ENCODE measurements around the gene KCNJ10. TPM values are rescaled to one million over a fixed set of nuclear protein-coding genes. Genes with fewer than 3 reads are reported as not detected.

The KCNJ10 gene
- total and polyA plus RNA-seq, 7 experiments from 2014 or later, result 0.29 to 0.32 TPM; not detected in 5

DNA sequence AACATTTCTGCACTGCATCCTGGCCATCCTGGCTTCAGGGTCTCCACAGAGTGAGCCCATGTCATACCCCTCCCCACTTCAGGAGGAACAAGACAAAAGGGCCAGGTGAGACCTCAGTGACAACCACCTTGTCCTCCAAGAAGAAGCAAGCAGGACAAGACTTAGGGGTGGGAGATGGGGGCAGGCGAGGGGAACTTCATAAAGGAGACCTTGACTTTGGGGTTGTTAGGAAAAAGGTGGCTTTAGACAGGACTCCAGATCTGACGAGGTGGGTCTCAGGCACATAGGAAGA is 91.9 kb downstream of the KCNJ10 start:
- Histone ChIP-seq H3K27ac (ENCODE audit: low read depth, low read length) (no peak overlapping the region), H3K4me3 (ENCODE audit: low read length) (no peak overlapping the region), H3K4me1 (ENCODE audit: control insufficient read depth in 2 of 2, insufficient read depth in 2 of 2, low read length in 2 of 2) (no peaks in the 10 kb centered on the region), H3K27me3 (ENCODE audit: control insufficient read depth in 2 of 2, insufficient read depth in 2 of 2, low read length in 2 of 2) (peaks cover 0 to 3% of the 10 kb centered on the region in 2 donors), H3K36me3 (ENCODE audit: control insufficient read depth in 2 of 3, insufficient read depth in 3 of 3, low read length in 3 of 3) (no peaks in the 10 kb centered on the region), H3K9me3 (ENCODE audit: control insufficient read depth in 2 of 3, low read length in 3 of 3) (no peaks in the 10 kb centered on the region)
- DNase-seq, result no peak
- Mint-ChIP-seq H3K4me3 (no peak overlapping the region), H3K27ac (no peak overlapping the region), H3K36me3 (peaks cover 0 to 3% (median 0%) of the 10 kb centered on the region in 5 donors), H3K4me1 (no peaks in the 10 kb centered on the region), H3K9me3 (no peaks in the 10 kb centered on the region), H3K27me3 (peaks cover 18 to 38% (median 29%) of the 10 kb centered on the region in 5 donors)
- POLR2A ChIA-PET, result no interaction called here
- intact Hi-C loops (cut with micrococcal nuclease), result no loop called here
- ATAC-seq, result no peak
- CTCF ChIA-PET, result no interaction called here

DNA sequence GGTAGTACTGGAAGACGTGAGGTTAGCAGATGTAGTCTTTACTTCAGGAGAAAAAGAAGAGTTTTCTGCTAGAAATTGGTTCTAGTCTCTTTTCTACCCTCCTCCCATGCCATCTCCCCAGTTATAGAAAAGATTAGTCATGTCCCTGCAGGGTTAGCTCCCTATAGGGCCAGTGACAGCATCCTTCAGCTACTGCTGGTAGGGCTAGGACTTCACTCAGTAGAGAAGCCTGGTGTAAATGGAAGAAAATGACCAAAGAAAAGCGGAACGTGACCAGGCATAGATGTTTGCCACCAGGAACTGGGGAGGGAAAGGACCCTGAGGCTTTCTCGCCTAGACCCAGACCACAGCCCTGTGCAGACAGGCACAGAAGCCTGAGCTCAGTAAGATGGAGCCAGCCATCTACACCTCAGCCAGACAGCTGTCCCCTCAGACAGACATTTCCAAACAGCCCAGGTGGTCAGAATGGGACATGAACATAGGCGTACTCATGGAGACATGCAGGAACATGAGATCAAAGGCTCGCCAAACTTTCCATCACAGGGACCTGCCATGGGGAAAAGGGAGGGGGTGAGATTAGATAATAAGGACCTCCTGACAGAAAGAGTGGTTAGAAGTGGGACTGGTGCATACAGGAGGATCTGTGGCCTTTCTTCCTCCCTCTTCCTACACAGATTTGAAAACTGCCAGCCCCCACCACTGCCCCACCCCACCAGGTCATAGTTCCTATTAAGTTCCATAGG is 92.4 kb downstream of the KCNJ10 start:
- Histone ChIP-seq H3K4me1 (ENCODE audit: control insufficient read depth in 2 of 2, insufficient read depth in 2 of 2, low read length in 2 of 2) (no peaks in the 10 kb centered on the region), H3K27me3 (ENCODE audit: control insufficient read depth in 2 of 2, insufficient read depth in 2 of 2, low read length in 2 of 2) (peaks cover 0 to 3% of the 10 kb centered on the region in 2 donors), H3K27ac (ENCODE audit: low read depth, low read length) (no peak overlapping the region), H3K36me3 (ENCODE audit: control insufficient read depth in 2 of 3, insufficient read depth in 3 of 3, low read length in 3 of 3) (no peaks in the 10 kb centered on the region), H3K4me3 (ENCODE audit: low read length) (no peak overlapping the region), H3K9me3 (ENCODE audit: control insufficient read depth in 2 of 3, low read length in 3 of 3) (no peaks in the 10 kb centered on the region)
- peaks cover 0 to 3% (median 0%) of the 10 kb centered on the region in 5 donors for H3K36me3 Mint-ChIP-seq
- intact Hi-C loops (cut with micrococcal nuclease), result no loop called here
- ATAC-seq (no peak), DNase-seq (no peak)
- H3K4me3 Mint-ChIP-seq, result no peak overlapping the region
- H3K27me3 Mint-ChIP-seq, result peaks cover 17 to 37% (median 28%) of the 10 kb centered on the region in 5 donors
- CTCF ChIA-PET, result no interaction called here
- no peaks in the 10 kb centered on the region for H3K4me1 Mint-ChIP-seq
- H3K27ac Mint-ChIP-seq, result no peak overlapping the region
- POLR2A ChIA-PET, result no interaction called here
- no peaks in the 10 kb centered on the region for H3K9me3 Mint-ChIP-seq

DNA sequence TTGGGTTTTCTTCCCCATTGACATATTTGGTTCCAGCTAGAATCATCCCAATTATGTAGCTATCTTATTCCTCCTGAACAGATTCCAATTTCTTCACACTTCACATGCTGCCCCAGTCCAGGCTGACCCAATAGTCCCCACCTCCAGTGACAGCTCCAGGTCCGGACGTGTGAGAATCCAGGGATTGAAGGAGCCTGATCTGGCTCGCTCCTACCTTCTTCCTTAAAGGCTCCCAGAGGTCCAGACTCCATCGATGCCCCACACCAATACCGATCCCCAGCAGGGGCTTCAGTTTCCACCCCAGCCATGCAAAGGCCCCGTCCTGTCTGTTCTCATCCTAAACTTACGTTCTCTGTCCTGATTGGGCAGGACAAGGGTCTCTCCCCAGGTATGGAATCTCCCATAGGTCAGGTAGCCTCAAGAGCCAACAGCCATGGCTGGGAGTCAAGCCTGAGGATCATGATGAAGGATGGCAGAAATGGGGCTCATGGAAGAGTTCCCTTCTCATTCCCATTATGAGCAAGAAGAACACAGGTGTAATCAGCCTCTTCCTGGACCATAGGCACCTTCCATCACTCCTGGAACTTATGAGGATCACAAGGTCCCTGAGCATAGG is 95.5 kb downstream of the KCNJ10 start:
- no peak overlapping the region for H3K27ac ChIP-seq (ENCODE audit: low read depth, low read length)
- H3K36me3 Mint-ChIP-seq, result no peaks in the 10 kb centered on the region
- DNase-seq (no peak), ATAC-seq (no peak)
- intact Hi-C loops (cut with micrococcal nuclease), result no loop called here
- POLR2A ChIA-PET, result no interaction called here
- no peaks in the 10 kb centered on the region for H3K9me3 ChIP-seq (ENCODE audit: control insufficient read depth in 2 of 3, low read length in 3 of 3)
- H3K9me3 Mint-ChIP-seq, result no peaks in the 10 kb centered on the region
- H3K27me3 ChIP-seq (ENCODE audit: control insufficient read depth in 2 of 2, insufficient read depth in 2 of 2, low read length in 2 of 2), result peaks cover 0 to 3% of the 10 kb centered on the region in 2 donors
- H3K4me1 Mint-ChIP-seq, result peaks cover 0 to 1% (median 0%) of the 10 kb centered on the region in 7 donors
- CTCF ChIA-PET, result no interaction called here
- no peak overlapping the region for H3K4me3 ChIP-seq (ENCODE audit: low read length)
- no peak overlapping the region for H3K27ac Mint-ChIP-seq
- no peaks in the 10 kb centered on the region for H3K4me1 ChIP-seq (ENCODE audit: control insufficient read depth in 2 of 2, insufficient read depth in 2 of 2, low read length in 2 of 2)
- no peaks in the 10 kb centered on the region for H3K36me3 ChIP-seq (ENCODE audit: control insufficient read depth in 2 of 3, insufficient read depth in 3 of 3, low read length in 3 of 3)
- H3K4me3 Mint-ChIP-seq, result no peak overlapping the region
- H3K27me3 Mint-ChIP-seq, result peaks cover 13 to 31% (median 17%) of the 10 kb centered on the region in 5 donors

DNA sequence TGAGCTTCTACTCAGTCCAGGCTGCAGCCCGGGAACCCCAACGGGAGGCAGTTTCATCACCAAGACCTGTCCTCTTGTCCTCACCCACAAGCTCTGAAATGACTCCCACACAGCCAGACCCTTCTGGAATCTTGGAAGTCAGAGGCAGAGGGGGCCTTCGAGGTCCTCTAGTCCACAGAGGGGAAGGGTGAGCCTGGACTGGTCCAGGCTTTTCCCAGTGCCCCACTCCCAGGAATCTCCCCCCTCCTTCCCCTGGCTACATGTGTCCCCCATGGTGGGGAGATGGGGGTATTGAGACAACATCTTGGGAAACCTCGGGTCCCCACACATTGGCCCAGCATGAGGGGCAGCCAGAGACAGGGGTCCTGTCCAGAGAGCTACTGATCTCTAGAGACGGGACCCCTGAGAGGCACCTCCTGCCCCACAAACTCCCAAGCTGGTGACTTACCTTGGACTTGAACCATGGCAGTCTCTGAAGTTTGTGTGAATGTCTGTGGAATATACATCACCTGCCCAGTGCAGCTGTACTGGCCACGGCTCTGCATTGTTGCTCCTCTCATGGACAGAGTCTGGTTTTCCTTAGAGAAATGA is 96.5 kb downstream of the KCNJ10 start:
- peaks cover 0 to 3% of the 10 kb centered on the region in 2 donors for H3K27me3 ChIP-seq (ENCODE audit: control insufficient read depth in 2 of 2, insufficient read depth in 2 of 2, low read length in 2 of 2)
- H3K4me3 ChIP-seq (ENCODE audit: low read length), result no peak overlapping the region
- H3K9me3 ChIP-seq (ENCODE audit: control insufficient read depth in 2 of 3, low read length in 3 of 3), result no peaks in the 10 kb centered on the region
- peaks cover 0 to 3% (median 0%) of the 10 kb centered on the region in 7 donors for H3K4me1 Mint-ChIP-seq
- no peak overlapping the region for H3K27ac ChIP-seq (ENCODE audit: low read depth, low read length)
- intact Hi-C loops (cut with micrococcal nuclease), result no loop called here
- H3K9me3 Mint-ChIP-seq, result no peaks in the 10 kb centered on the region
- DNase-seq (no peak), ATAC-seq (no peak)
- H3K36me3 Mint-ChIP-seq, result no peaks in the 10 kb centered on the region
- H3K27me3 Mint-ChIP-seq, result peaks cover 12 to 29% (median 17%) of the 10 kb centered on the region in 5 donors
- no peak overlapping the region for H3K4me3 Mint-ChIP-seq
- ChIA-PET POLR2A (no interaction called here), CTCF (no interaction called here)
- no peak overlapping the region for H3K27ac Mint-ChIP-seq
- H3K4me1 ChIP-seq (ENCODE audit: control insufficient read depth in 2 of 2, insufficient read depth in 2 of 2, low read length in 2 of 2), result no peaks in the 10 kb centered on the region
- H3K36me3 ChIP-seq (ENCODE audit: control insufficient read depth in 2 of 3, insufficient read depth in 3 of 3, low read length in 3 of 3), result no peaks in the 10 kb centered on the region

DNA sequence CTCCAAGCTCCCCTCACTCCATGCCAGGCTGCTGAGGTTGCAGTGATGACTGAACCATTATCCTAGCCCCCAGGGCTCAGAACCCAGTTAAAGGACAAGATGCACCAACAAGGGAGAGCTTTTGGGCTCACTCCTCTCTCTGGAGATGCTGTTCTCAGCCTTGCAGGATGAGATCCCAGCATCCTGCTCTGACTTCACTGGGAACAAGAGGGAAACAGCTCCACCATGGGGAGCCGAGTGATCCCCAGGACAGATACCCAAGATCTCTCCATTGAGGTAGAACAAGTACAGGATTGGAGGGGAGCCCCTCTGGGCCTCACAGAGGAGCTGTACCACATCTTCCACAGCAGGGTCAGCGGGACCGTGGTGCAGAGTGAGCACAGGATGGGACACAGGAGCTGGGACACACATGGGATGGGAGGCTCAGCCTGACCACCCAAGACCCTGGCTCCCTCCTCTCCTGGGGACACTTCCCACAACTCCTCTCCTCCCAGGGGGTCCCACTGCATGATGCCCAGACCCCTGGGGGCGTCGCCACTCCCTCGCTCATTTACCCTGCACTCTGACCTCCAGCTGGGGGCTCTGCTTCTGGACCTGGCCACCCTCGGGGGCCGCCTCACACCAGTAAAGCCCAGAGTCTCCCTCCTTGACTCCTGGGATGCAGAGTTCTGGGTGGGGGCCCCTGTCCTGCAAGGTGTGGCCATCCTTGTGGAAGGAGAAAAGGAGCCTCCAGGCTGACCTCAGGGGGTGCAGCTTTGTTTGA is 97.3 kb downstream of the KCNJ10 start:
- H3K4me3 ChIP-seq (ENCODE audit: low read length), result no peak overlapping the region
- CTCF ChIA-PET, result no interaction called here
- POLR2A ChIA-PET, result no interaction called here
- Mint-ChIP-seq H3K4me3 (no peak overlapping the region), H3K27me3 (peaks cover 12 to 29% (median 25%) of the 10 kb centered on the region in 5 donors), H3K4me1 (peaks cover 0 to 3% (median 0%) of the 10 kb centered on the region in 7 donors), H3K27ac (no peak overlapping the region), H3K36me3 (no peaks in the 10 kb centered on the region), H3K9me3 (no peaks in the 10 kb centered on the region)
- DNase-seq (no peak), ATAC-seq (no peak)
- H3K27me3 ChIP-seq (ENCODE audit: control insufficient read depth in 2 of 2, insufficient read depth in 2 of 2, low read length in 2 of 2), result peaks cover 0 to 3% of the 10 kb centered on the region in 2 donors
- H3K36me3 ChIP-seq (ENCODE audit: control insufficient read depth in 2 of 3, insufficient read depth in 3 of 3, low read length in 3 of 3), result no peaks in the 10 kb centered on the region
- no peaks in the 10 kb centered on the region for H3K4me1 ChIP-seq (ENCODE audit: control insufficient read depth in 2 of 2, insufficient read depth in 2 of 2, low read length in 2 of 2)
- intact Hi-C loops (cut with micrococcal nuclease), result no loop called here
- H3K27ac ChIP-seq (ENCODE audit: low read depth, low read length), result no peak overlapping the region
- H3K9me3 ChIP-seq (ENCODE audit: control insufficient read depth in 2 of 3, low read length in 3 of 3), result no peaks in the 10 kb centered on the region

DNA sequence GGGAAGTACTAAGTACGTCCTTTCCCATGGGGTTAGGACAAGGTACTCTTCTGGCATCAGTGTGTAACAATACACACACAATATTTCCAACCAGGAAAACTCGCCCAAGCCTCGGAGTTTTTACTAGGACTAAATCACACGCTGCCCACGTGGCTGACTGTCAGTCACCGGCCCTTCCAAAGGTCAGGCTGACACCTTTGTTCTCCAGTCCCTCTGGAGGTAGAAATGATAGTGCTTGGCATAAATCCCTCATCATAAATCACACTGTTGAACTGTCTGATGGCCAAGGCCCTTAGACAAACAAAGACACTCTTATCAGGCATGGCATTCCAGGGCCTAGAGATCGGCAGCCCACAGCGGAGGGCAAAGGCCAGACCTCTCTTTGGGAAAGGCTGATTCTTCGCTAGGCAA is 99.0 kb downstream of the KCNJ10 start:
- Mint-ChIP-seq H3K27ac (no peak overlapping the region), H3K36me3 (no peaks in the 10 kb centered on the region), H3K27me3 (peaks cover 0 to 33% (median 31%) of the 10 kb centered on the region in 5 donors), H3K4me1 (peaks cover 0 to 3% (median 0%) of the 10 kb centered on the region in 7 donors), H3K4me3 (no peak overlapping the region), H3K9me3 (no peaks in the 10 kb centered on the region)
- Histone ChIP-seq H3K9me3 (ENCODE audit: control insufficient read depth in 2 of 3, low read length in 3 of 3) (no peaks in the 10 kb centered on the region), H3K27ac (ENCODE audit: low read depth, low read length) (no peak overlapping the region), H3K27me3 (ENCODE audit: control insufficient read depth in 2 of 2, insufficient read depth in 2 of 2, low read length in 2 of 2) (peaks cover 0 to 3% of the 10 kb centered on the region in 2 donors), H3K4me3 (ENCODE audit: low read length) (no peak overlapping the region), H3K4me1 (ENCODE audit: control insufficient read depth in 2 of 2, insufficient read depth in 2 of 2, low read length in 2 of 2) (no peaks in the 10 kb centered on the region), H3K36me3 (ENCODE audit: control insufficient read depth in 2 of 3, insufficient read depth in 3 of 3, low read length in 3 of 3) (no peaks in the 10 kb centered on the region)
- no peak for ATAC-seq
- ChIA-PET CTCF (interaction anchor here (0.6 kb wide), 1 partner anchor 173 kb away, joined by 3 read pairs; no protein-coding TSS in a partner anchor), POLR2A (no interaction called here)
- intact Hi-C loops (cut with micrococcal nuclease), result no loop called here
- DNase-seq, result no peak
